CD14-positive monocyte (primary cell): Measurements from ENCODE around the gene UPP1. TPM values are rescaled to one million over a fixed set of nuclear protein-coding genes. Genes with fewer than 3 reads are reported as not detected.
"Not testable (repeated sequence)": the region's sequence is repeated elsewhere in the genome, so short reads cannot be mapped to it uniquely, and the experiment has no call there.

Source experiments
- DNase-seq, 3 donors: peaks; one replicate each; pipeline ENCODE4 v3.0.0-alpha.2; 2011 to 2022
- H2AFZ ChIP-seq: 2 replicates; pipeline ENCODE4 v1.6.0; 2012; ENCODE audit warnings: mild to moderate bottlenecking, low read depth, low read length, inconsistent platforms; ENCODE audit not compliant: insufficient read depth, poor library complexity, severe bottlenecking
- H3K27ac ChIP-seq, 2 donors: 1 replicate in 1 of 2; 2 replicates in 1 of 2; pipeline ENCODE4 v1.5.1; 2012 to 2013; ENCODE audit warnings: low read length in 2 of 2, control low read depth in 1 of 2, inconsistent platforms in 1 of 2, low read depth in 1 of 2, mild to moderate bottlenecking in 1 of 2
- H3K27me3 ChIP-seq, 2 donors: one replicate each; pipeline versions ENCODE4 v1.6.0 to v1.6.1; 2011 to 2013; ENCODE audit warnings: low read length in 2 of 2; ENCODE audit not compliant: control insufficient read depth in 2 of 2, insufficient read depth in 2 of 2
- H3K36me3 ChIP-seq, 2 donors: replicated peaks in 1 of 2; 1 replicate in 1 of 2; 2 replicates in 1 of 2; pipeline versions ENCODE4 v1.5.1 to v1.6.1; 2012 to 2013; ENCODE audit warnings: low read length in 2 of 2, control low read depth in 1 of 2, inconsistent platforms in 1 of 2, mild to moderate bottlenecking in 1 of 2; ENCODE audit not compliant: insufficient read depth in 2 of 2, control insufficient read depth in 1 of 2
- H3K4me1 ChIP-seq, 2 donors: 1 replicate in 1 of 2; 2 replicates in 1 of 2; pipeline versions ENCODE4 v1.5.1 to v1.6.1; 2012 to 2013; ENCODE audit warnings: low read length in 2 of 2, control low read depth in 1 of 2, inconsistent platforms in 1 of 2, mild to moderate bottlenecking in 1 of 2, moderate library complexity in 1 of 2; ENCODE audit not compliant: insufficient read depth in 2 of 2, control insufficient read depth in 1 of 2
- H3K4me2 ChIP-seq: replicated peaks from 2 replicates; pipeline ENCODE3; 2012; ENCODE audit warnings: low read length, moderate library complexity, mild to moderate bottlenecking; ENCODE audit not compliant: poor library complexity, severe bottlenecking; ENCODE audit errors: extremely low read depth
- H3K4me3 ChIP-seq, 3 experiments: fragments of 200-600 bp in 1 of 3; sonication (generic) in 1 of 3; replicated peaks in 1 of 3; 1 replicate in 2 of 3; 2 replicates in 1 of 3; pipeline ENCODE4 v1.5.1; 2011 to 2013; ENCODE audit warnings: low read length in 3 of 3, mild to moderate bottlenecking in 3 of 3, control low read depth in 2 of 3, low read depth in 2 of 3, inconsistent platforms in 1 of 3, moderate library complexity in 1 of 3
- H3K79me2 ChIP-seq: 2 replicates; pipeline ENCODE4 v1.6.0; 2012; ENCODE audit warnings: mild to moderate bottlenecking, control low read depth, inconsistent platforms, low read length, moderate library complexity; ENCODE audit not compliant: insufficient read depth
- H3K9ac ChIP-seq: 2 replicates; pipeline ENCODE4 v1.6.0; 2017; ENCODE audit warnings: low read length, mild to moderate bottlenecking; ENCODE audit not compliant: insufficient read depth, poor library complexity, severe bottlenecking
- H3K9me3 ChIP-seq, 2 donors: replicated peaks in 1 of 2; 1 replicate in 1 of 2; 2 replicates in 1 of 2; pipeline versions ENCODE4 v1.5.1 to v1.6.1; 2012 to 2013; ENCODE audit warnings: low read length in 2 of 2, control low read depth in 1 of 2; ENCODE audit not compliant: control insufficient read depth in 1 of 2, insufficient read depth in 1 of 2
- H4K20me1 ChIP-seq: 2 replicates; pipeline ENCODE4 v1.6.0; 2012; ENCODE audit warnings: mild to moderate bottlenecking, low read length, control low read depth, moderate library complexity; ENCODE audit not compliant: insufficient read depth
- H3K27ac Mint-ChIP-seq, 7 donors: one replicate each; pipeline ENCODE4 v1.8.0; 2020; ENCODE audit warnings: mild to moderate bottlenecking in 7 of 7, mixed read lengths in 7 of 7, moderate library complexity in 6 of 7, inconsistent platforms in 2 of 7
- H3K27me3 Mint-ChIP-seq, 3 donors: one replicate each; pipeline ENCODE4 v1.8.0; 2021 to 2022; ENCODE audit warnings: low read depth in 3 of 3, mild to moderate bottlenecking in 3 of 3, mixed read lengths in 3 of 3, moderate library complexity in 3 of 3, inconsistent platforms in 1 of 3
- H3K36me3 Mint-ChIP-seq, 2 donors: one replicate each; pipeline ENCODE4 v1.8.0; 2020; ENCODE audit warnings: mixed read lengths in 2 of 2, inconsistent platforms in 1 of 2, mild to moderate bottlenecking in 1 of 2
- H3K4me1 Mint-ChIP-seq: one replicate; pipeline ENCODE4 v1.8.0; 2020; ENCODE audit warnings: mild to moderate bottlenecking, mixed read lengths
- H3K4me3 Mint-ChIP-seq, 2 donors: one replicate each; pipeline ENCODE4 v1.8.0; 2020; ENCODE audit warnings: mild to moderate bottlenecking in 2 of 2, mixed read lengths in 2 of 2, moderate library complexity in 1 of 2
- H3K9me3 Mint-ChIP-seq, 7 donors: one replicate each; pipeline ENCODE4 v1.8.0; 2020 to 2022; ENCODE audit warnings: mixed read lengths in 7 of 7, mild to moderate bottlenecking in 6 of 7, moderate library complexity in 6 of 7, inconsistent platforms in 2 of 7
- WGBS: methylation state at CpG from one replicate; pipeline ENCODE4 v1.1.5; 2013; ENCODE audit warnings: missing lambda C conversion rate; ENCODE audit not compliant: insufficient coverage; 5-methylcytosine and 5-hydroxymethylcytosine counted together
- intact Hi-C, 2 donors: fragments of 100-400 bp; cut with micrococcal nuclease; formaldehyde crosslinking; loops; one replicate each; pipeline versions ENCODE4 v1.15.0 to v1.15.1; 2023
- polyA plus RNA-seq, 3 donors: library from polyadenylated mRNA; depleted of rRNA in 1 of 3; unstranded in 2 of 3; stranded (reverse) in 1 of 3; fragments of 300-500 nt in 2 of 3; fragments of >200 nt in 1 of 3; fragmentation: Illumina TruSeq in 2 of 3; gene quantifications; 1 replicate in 2 of 3; 2 replicates in 1 of 3; pipeline ENCODE4 v1.2.3, GENCODE V29; 2012 to 2021
- TF ChIP-seq, protein P1 (sequence below): fragments of 200-600 bp; IDR thresholded peaks from one replicate; pipeline ENCODE4 v1.8.0; 2022; ENCODE audit warnings: antibody characterized with exemption, mild to moderate bottlenecking

Gene UPP1
- polyA plus RNA-seq, 3 donors: 109 to 212 (median 129) TPM

GRCh38 chr7:48118041-48118440 lies 29.0 kb downstream of the UPP1 start:
- H2AFZ ChIP-seq: no peak overlapping the region
- H3K4me1 ChIP-seq: no peaks in the 10 kb centered on the region
- no peak for DNase-seq
- H3K36me3 Mint-ChIP-seq: no peaks in the 10 kb centered on the region
- H3K79me2 ChIP-seq: no peaks in the 10 kb centered on the region
- TF ChIP-seq, protein P1, sequence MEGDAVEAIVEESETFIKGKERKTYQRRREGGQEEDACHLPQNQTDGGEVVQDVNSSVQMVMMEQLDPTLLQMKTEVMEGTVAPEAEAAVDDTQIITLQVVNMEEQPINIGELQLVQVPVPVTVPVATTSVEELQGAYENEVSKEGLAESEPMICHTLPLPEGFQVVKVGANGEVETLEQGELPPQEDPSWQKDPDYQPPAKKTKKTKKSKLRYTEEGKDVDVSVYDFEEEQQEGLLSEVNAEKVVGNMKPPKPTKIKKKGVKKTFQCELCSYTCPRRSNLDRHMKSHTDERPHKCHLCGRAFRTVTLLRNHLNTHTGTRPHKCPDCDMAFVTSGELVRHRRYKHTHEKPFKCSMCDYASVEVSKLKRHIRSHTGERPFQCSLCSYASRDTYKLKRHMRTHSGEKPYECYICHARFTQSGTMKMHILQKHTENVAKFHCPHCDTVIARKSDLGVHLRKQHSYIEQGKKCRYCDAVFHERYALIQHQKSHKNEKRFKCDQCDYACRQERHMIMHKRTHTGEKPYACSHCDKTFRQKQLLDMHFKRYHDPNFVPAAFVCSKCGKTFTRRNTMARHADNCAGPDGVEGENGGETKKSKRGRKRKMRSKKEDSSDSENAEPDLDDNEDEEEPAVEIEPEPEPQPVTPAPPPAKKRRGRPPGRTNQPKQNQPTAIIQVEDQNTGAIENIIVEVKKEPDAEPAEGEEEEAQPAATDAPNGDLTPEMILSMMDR: no peak
- H3K36me3 ChIP-seq: no peaks in the 10 kb centered on the region
- H3K27me3 ChIP-seq: no peaks in the 10 kb centered on the region
- H3K27ac Mint-ChIP-seq: no peak overlapping the region
- H3K4me3 ChIP-seq: no peak overlapping the region
- H4K20me1 ChIP-seq: no peaks in the 10 kb centered on the region
- intact Hi-C loops: no loop called here
- 100% methylated on average over 2 of the region's 10 CpGs for WGBS
- H3K9me3 ChIP-seq: no peaks in the 10 kb centered on the region
- H3K4me2 ChIP-seq: no peak overlapping the region
- H3K4me3 Mint-ChIP-seq: no peak overlapping the region
- no peak overlapping the region for H3K9ac ChIP-seq
- peaks cover 0 to 2% (median 1%) of the 10 kb centered on the region in 3 donors for H3K27me3 Mint-ChIP-seq
- H3K27ac ChIP-seq: no peak overlapping the region
- H3K9me3 Mint-ChIP-seq: peaks cover 0 to 3% (median 0%) of the 10 kb centered on the region in 7 donors
- H3K4me1 Mint-ChIP-seq: peaks cover 7% of the 10 kb centered on the region

GRCh38 chr7:48120536-48120935 lies 31.5 kb downstream of the UPP1 start:
- H3K9ac ChIP-seq, H2AFZ ChIP-seq, H4K20me1 ChIP-seq, H3K36me3 Mint-ChIP-seq, H3K4me1 ChIP-seq, DNase-seq, H3K4me2 ChIP-seq, H3K4me1 Mint-ChIP-seq, H3K4me3 ChIP-seq, H3K4me3 Mint-ChIP-seq, H3K27me3 Mint-ChIP-seq, H3K27me3 ChIP-seq, H3K36me3 ChIP-seq, intact Hi-C loops, H3K79me2 ChIP-seq, H3K27ac Mint-ChIP-seq, H3K27ac ChIP-seq, H3K9me3 ChIP-seq, H3K9me3 Mint-ChIP-seq: not testable (repeated sequence)
- WGBS: no CpG with 5 or more reads among the region's 6 CpGs
